IgD-negative memory B cell (primary cell): ENCODE measurements around the gene ARHGAP6. TPM values are rescaled to one million over a fixed set of nuclear protein-coding genes. Genes with fewer than 3 reads are reported as not detected.
A peak's percentile ranks its signal among the peaks of the same experiment; 100 is the strongest.

Experiments used
- H3K27ac Mint-ChIP-seq, 3 donors: one replicate each; pipeline ENCODE4 v1.8.0; 2020 to 2022; ENCODE audit warnings: mild to moderate bottlenecking in 3 of 3, mixed read lengths in 3 of 3, moderate library complexity in 1 of 3
- H3K27me3 Mint-ChIP-seq: one replicate; pipeline ENCODE4 v1.8.0; 2021; ENCODE audit warnings: mixed read lengths
- H3K36me3 Mint-ChIP-seq: one replicate; pipeline ENCODE4 v1.8.0; 2020; ENCODE audit warnings: mild to moderate bottlenecking, mixed read lengths
- H3K4me1 Mint-ChIP-seq, 3 donors: one replicate each; pipeline ENCODE4 v1.8.0; 2020 to 2022; ENCODE audit warnings: mixed read lengths in 3 of 3, mild to moderate bottlenecking in 1 of 3
- H3K4me3 Mint-ChIP-seq, 4 donors: one replicate each; pipeline ENCODE4 v1.8.0; 2020 to 2022; ENCODE audit warnings: mild to moderate bottlenecking in 4 of 4, mixed read lengths in 4 of 4, moderate library complexity in 3 of 4
- H3K9me3 Mint-ChIP-seq, 3 donors: one replicate each; pipeline ENCODE4 v1.8.0; 2020 to 2021; ENCODE audit warnings: mixed read lengths in 3 of 3, mild to moderate bottlenecking in 1 of 3
- polyA plus RNA-seq: library from polyadenylated mRNA; unstranded; fragments of 300-500 nt; fragmentation: Illumina TruSeq; gene quantifications from one replicate; pipeline ENCODE4 v1.2.3, GENCODE V29; 2021

ARHGAP6 gene
- polyA plus RNA-seq, 1 donor from 2014 or later: 0.97 TPM

DNA sequence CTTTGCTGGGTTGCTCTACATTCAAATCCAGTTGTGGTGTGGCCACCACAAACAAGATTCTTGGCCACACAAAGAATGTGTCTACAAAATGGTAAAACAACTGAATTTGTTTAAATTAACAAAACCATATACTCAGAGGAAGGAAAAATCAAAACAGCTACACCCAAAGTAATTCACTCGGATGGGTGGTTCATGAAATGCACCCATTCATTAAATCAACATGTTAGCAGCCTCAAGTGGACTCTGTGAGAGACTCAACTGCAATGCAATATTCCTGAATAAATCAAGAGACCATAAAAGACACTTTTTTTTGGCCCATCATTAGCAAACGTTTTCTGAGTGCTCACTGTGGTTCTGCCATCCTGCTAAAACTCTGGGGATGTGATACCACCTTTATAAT, 383.7 kb downstream of the ARHGAP6 start:
- no peaks in the 10 kb centered on the region for H3K9me3 Mint-ChIP-seq
- H3K4me3 Mint-ChIP-seq: no peak overlapping the region
- no peak overlapping the region for H3K27ac Mint-ChIP-seq
- H3K4me1 Mint-ChIP-seq: no peaks in the 10 kb centered on the region
- H3K36me3 Mint-ChIP-seq: peaks cover 4% of the 10 kb centered on the region
- no peaks in the 10 kb centered on the region for H3K27me3 Mint-ChIP-seq

DNA sequence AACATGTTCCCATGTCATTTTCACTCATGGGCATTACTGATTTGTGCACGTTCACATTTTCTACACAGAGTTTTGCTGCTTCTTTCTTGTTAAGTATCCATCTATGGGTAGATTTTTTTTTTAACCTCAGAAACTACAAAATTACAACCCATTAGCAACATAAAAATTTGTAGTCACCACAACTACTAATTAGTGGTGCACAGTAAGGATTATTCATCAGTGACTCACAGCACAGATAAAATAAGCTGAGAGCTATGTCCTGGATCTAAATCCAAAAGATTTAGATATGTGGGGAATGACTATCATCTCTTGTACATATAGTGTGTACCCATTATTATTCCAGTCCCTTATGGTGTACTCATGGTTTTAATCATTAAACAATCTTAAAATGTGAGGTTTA, 392.2 kb downstream of the ARHGAP6 start:
- peaks cover 1% of the 10 kb centered on the region for H3K27me3 Mint-ChIP-seq
- H3K27ac Mint-ChIP-seq: no peak overlapping the region
- H3K4me1 Mint-ChIP-seq: no peaks in the 10 kb centered on the region
- no peak overlapping the region for H3K4me3 Mint-ChIP-seq
- H3K36me3 Mint-ChIP-seq: peaks cover 5% of the 10 kb centered on the region
- H3K9me3 Mint-ChIP-seq: peaks cover 0 to 2% (median 0%) of the 10 kb centered on the region in 3 donors

GRCh38 chrX:11272863-11273262, 392.9 kb downstream of the ARHGAP6 start:
- no peaks in the 10 kb centered on the region for H3K4me1 Mint-ChIP-seq
- no peak overlapping the region for H3K27ac Mint-ChIP-seq
- H3K27me3 Mint-ChIP-seq: peaks cover 1% of the 10 kb centered on the region
- no peak overlapping the region for H3K4me3 Mint-ChIP-seq
- H3K9me3 Mint-ChIP-seq: peaks cover 0 to 2% (median 0%) of the 10 kb centered on the region in 3 donors
- H3K36me3 Mint-ChIP-seq: peaks cover 5% of the 10 kb centered on the region

- no peaks in the 10 kb centered on the region for H3K4me1 Mint-ChIP-seq
- peaks cover 0 to 2% (median 0%) of the 10 kb centered on the region in 3 donors for H3K9me3 Mint-ChIP-seq
- peaks cover 1% of the 10 kb centered on the region for H3K27me3 Mint-ChIP-seq
- H3K27ac Mint-ChIP-seq: no peak overlapping the region
- peaks cover 3% of the 10 kb centered on the region for H3K36me3 Mint-ChIP-seq
- H3K4me3 Mint-ChIP-seq: no peak overlapping the region
These were observed 393.4 kb downstream of the ARHGAP6 start for GRCh38 chrX:11272290-11272689.

- Mint-ChIP-seq H3K4me3 (no peak overlapping the region), H3K36me3 (no peaks in the 10 kb centered on the region), H3K9me3 (peaks cover 0 to 2% (median 0%) of the 10 kb centered on the region in 3 donors), H3K4me1 (peaks cover 3 to 5% (median 4%) of the 10 kb centered on the region in 3 donors), H3K27me3 (peaks cover 1% of the 10 kb centered on the region), H3K27ac (no peak overlapping the region)
These were observed 395.7 kb downstream of the ARHGAP6 start for GRCh38 chrX:11269996-11270395.

DNA sequence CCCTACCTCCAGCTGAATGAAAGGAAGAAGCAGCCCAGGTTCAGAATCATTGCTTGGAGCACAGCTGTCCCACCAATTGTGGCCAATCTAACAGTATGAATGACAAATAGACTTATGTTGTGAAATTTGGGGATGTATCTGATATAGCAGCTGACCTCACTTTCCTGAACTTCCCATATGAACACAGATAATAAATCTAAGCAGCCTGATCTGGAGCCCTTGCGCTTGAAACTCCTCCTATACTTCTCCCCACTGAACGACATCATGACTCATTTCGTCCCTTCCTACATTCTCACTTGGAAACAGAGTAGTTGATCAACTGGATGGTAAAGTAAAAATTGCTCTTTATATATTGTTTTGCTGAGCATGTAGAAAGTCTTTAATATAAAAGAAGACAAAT, 396.7 kb downstream of the ARHGAP6 start:
- H3K27me3 Mint-ChIP-seq: no peaks in the 10 kb centered on the region
- H3K4me3 Mint-ChIP-seq: no peak overlapping the region
- H3K27ac Mint-ChIP-seq: no peak overlapping the region
- H3K9me3 Mint-ChIP-seq: peaks cover 0 to 2% (median 0%) of the 10 kb centered on the region in 3 donors
- no peaks in the 10 kb centered on the region for H3K36me3 Mint-ChIP-seq
- peaks cover 3 to 5% (median 4%) of the 10 kb centered on the region in 3 donors for H3K4me1 Mint-ChIP-seq

DNA sequence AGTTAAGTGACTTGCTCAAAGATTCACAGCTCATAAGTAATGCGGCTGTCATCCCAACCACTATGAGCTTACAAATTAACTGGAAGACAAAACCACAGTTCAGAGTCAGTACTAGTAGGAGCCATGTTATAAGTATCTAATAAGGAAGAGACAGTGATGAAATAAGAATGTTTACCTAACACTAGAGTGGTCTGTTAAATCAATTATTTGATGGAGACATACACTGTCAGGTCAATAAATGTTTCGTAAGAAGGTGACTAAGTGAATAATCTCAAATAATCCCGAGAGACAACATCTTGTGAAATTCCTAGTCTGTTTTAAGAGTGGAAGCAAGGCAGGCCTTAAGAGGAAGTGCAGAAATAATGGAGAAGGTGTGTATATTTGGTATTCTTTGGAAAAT, 398.3 kb downstream of the ARHGAP6 start:
- no peak overlapping the region for H3K27ac Mint-ChIP-seq
- peaks cover 4% of the 10 kb centered on the region for H3K36me3 Mint-ChIP-seq
- H3K4me1 Mint-ChIP-seq: peaks cover 3 to 8% (median 4%) of the 10 kb centered on the region in 3 donors
- H3K27me3 Mint-ChIP-seq: no peaks in the 10 kb centered on the region
- H3K4me3 Mint-ChIP-seq: no peak overlapping the region
- peaks cover 0 to 7% (median 0%) of the 10 kb centered on the region in 3 donors for H3K9me3 Mint-ChIP-seq

DNA sequence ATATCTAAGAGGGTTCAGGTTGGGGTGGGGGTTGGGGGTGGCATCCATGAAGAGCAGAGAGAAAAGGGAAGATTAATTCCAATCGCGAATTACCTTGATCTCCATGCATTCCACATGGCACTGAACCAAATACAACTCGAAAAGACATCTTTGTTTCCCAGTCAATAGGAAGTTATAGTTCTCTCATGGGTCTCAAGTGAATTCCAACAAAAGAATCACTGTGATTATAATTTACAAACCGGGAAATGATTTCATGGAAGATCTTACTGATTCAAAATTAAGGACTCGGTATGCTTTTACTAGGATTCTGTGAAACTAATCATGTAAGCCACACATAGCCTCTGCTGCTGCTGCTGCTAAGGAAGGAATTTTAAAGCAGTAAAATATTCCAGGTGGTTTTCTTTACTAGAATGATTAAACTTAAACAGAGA, 399.1 kb downstream of the ARHGAP6 start:
- Mint-ChIP-seq H3K9me3 (peaks cover 0 to 7% (median 0%) of the 10 kb centered on the region in 3 donors), H3K27ac (no peak overlapping the region), H3K36me3 (peaks cover 4% of the 10 kb centered on the region), H3K4me3 (no peak overlapping the region), H3K27me3 (no peaks in the 10 kb centered on the region), H3K4me1 (peaks cover 3 to 8% (median 4%) of the 10 kb centered on the region in 3 donors)

- Mint-ChIP-seq H3K36me3 (peaks cover 4% of the 10 kb centered on the region), H3K4me3 (no peak overlapping the region), H3K9me3 (peaks cover 0 to 7% (median 0%) of the 10 kb centered on the region in 3 donors), H3K27me3 (peaks cover 2% of the 10 kb centered on the region), H3K27ac (no peak overlapping the region), H3K4me1 (peaks cover 3 to 8% (median 4%) of the 10 kb centered on the region in 3 donors)
These were observed 400.4 kb downstream of the ARHGAP6 start for GRCh38 chrX:11265352-11265751.

- Mint-ChIP-seq H3K27me3 (peaks cover 2% of the 10 kb centered on the region), H3K4me1 (peaks cover 3 to 8% (median 4%) of the 10 kb centered on the region in 3 donors), H3K4me3 (peak overlapping the region in 1 of 4 donors; percentile 4), H3K9me3 (peaks cover 0 to 7% (median 0%) of the 10 kb centered on the region in 3 donors), H3K27ac (no peak overlapping the region), H3K36me3 (peaks cover 4% of the 10 kb centered on the region)
These were observed 400.8 kb downstream of the ARHGAP6 start for GRCh38 chrX:11264925-11265324.

DNA sequence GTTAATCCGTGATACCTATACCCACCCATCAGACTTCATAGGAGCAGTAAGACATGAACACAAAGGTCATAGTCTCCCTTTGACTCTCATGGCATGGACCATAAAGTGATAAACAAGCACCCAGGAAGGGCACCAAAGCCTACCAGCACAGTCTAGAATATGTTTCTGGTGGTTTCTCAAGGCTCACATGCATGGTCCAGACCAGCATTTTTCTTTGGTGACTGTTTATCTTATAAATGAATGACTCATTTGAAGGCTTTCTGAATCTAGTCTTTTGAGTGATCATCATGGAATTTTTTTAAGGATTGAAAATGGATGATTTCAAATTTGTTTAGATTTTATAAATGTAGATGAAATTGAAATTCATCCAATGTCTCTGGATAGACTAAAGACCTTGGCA, 404.5 kb downstream of the ARHGAP6 start:
- peaks cover 2 to 8% (median 4%) of the 10 kb centered on the region in 3 donors for H3K9me3 Mint-ChIP-seq
- peaks cover 6% of the 10 kb centered on the region for H3K36me3 Mint-ChIP-seq
- H3K27me3 Mint-ChIP-seq: peaks cover 2% of the 10 kb centered on the region
- H3K4me3 Mint-ChIP-seq: no peak overlapping the region
- no peak overlapping the region for H3K27ac Mint-ChIP-seq
- peaks cover 3 to 10% (median 4%) of the 10 kb centered on the region in 3 donors for H3K4me1 Mint-ChIP-seq

DNA sequence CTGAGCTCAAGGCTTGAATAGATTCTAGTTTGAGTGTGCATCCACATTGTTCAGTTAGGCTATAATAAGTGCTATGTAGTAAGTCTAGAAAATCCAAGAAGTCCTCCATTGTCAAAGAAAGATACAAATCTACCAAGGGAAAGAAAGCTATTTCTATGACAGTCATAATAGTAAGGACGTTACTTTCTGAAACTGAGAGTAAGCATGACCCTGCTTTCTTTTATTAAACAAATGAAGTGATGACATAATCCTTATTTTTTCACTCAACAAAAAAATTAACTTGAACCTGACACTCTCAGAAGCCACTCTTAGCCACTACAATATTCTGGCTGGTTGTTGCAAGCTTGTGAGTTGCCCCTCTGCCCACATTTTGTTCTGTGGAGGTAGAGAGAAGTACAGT, 406.3 kb downstream of the ARHGAP6 start:
- Mint-ChIP-seq H3K9me3 (peaks cover 2 to 8% (median 4%) of the 10 kb centered on the region in 3 donors), H3K4me1 (peaks cover 5 to 9% (median 8%) of the 10 kb centered on the region in 3 donors), H3K4me3 (no peak overlapping the region), H3K27me3 (peaks cover 2% of the 10 kb centered on the region), H3K36me3 (peaks cover 6% of the 10 kb centered on the region), H3K27ac (no peak overlapping the region)

GRCh38 chrX:11257711-11258110, 408.0 kb downstream of the ARHGAP6 start:
- Mint-ChIP-seq H3K4me1 (peaks cover 7 to 9% (median 7%) of the 10 kb centered on the region in 3 donors), H3K27ac (no peak overlapping the region), H3K4me3 (no peak overlapping the region), H3K27me3 (peaks cover 2% of the 10 kb centered on the region), H3K36me3 (peaks cover 2% of the 10 kb centered on the region), H3K9me3 (peaks cover 2 to 4% (median 3%) of the 10 kb centered on the region in 3 donors)

GRCh38 chrX:11257290-11257689, 408.4 kb downstream of the ARHGAP6 start:
- Mint-ChIP-seq H3K4me1 (peaks cover 7 to 9% (median 7%) of the 10 kb centered on the region in 3 donors), H3K27ac (no peak overlapping the region), H3K36me3 (peaks cover 2% of the 10 kb centered on the region), H3K27me3 (peaks cover 2% of the 10 kb centered on the region), H3K4me3 (no peak overlapping the region), H3K9me3 (peaks cover 2 to 4% (median 3%) of the 10 kb centered on the region in 3 donors)

GRCh38 chrX:11254417-11255109, 411.2 kb downstream of the ARHGAP6 start:
- H3K36me3 Mint-ChIP-seq: peaks cover 2% of the 10 kb centered on the region
- no peaks in the 10 kb centered on the region for H3K27me3 Mint-ChIP-seq
- peaks cover 2 to 4% (median 3%) of the 10 kb centered on the region in 3 donors for H3K9me3 Mint-ChIP-seq
- no peak overlapping the region for H3K4me3 Mint-ChIP-seq
- peaks cover 7 to 9% (median 7%) of the 10 kb centered on the region in 3 donors for H3K4me1 Mint-ChIP-seq
- H3K27ac Mint-ChIP-seq: peak overlapping the region in 1 of 3 donors; percentile 83

- Mint-ChIP-seq H3K4me1 (no peaks in the 10 kb centered on the region), H3K36me3 (peaks cover 2% of the 10 kb centered on the region), H3K27ac (no peak overlapping the region), H3K27me3 (no peaks in the 10 kb centered on the region), H3K4me3 (no peak overlapping the region), H3K9me3 (no peaks in the 10 kb centered on the region)
These were observed 421.1 kb downstream of the ARHGAP6 start for GRCh38 chrX:11244636-11245035.
